Activated T-helper 1 cell treated with anti-CD3 and anti-CD28 coated beads, Interleukin-2, amount 50 U/mL, for 16 hours (primary cell): Measurements from ENCODE around the gene INPP5A.
"Not testable (repeated sequence)": the region's sequence is repeated elsewhere in the genome, so short reads cannot be mapped to it uniquely, and the experiment has no call there.

Experiments
- DNase-seq, 2 donors: peaks; one replicate each; pipeline ENCODE4 v3.0.0-alpha.2; 2020; ENCODE audit warnings: low read depth in 1 of 2, low spot score in 1 of 2

The INPP5A gene

GRCh38 chr10:132537684-132538001 is at the start of gene INPP5A:
INPP5A (plus strand) TSS chr10:132537787; CDS start chr10:132538097, 310 bp downstream.
- DNase-seq: no peak

GRCh38 chr10:132488231-132488821 is 49.3 kb upstream of the INPP5A start:
- no peak for DNase-seq

- DNase-seq: no peak
These were observed 48.4 kb upstream of the INPP5A start for GRCh38 chr10:132489053-132489703.

- DNase-seq: no peak
These were observed 47.7 kb upstream of the INPP5A start for GRCh38 chr10:132489704-132490534.

- not testable (repeated sequence) for DNase-seq
These were observed 46.1 kb upstream of the INPP5A start for GRCh38 chr10:132491534-132491933.

- DNase-seq: no peak
These were observed 45.1 kb upstream of the INPP5A start for GRCh38 chr10:132492323-132493025.

GRCh38 chr10:132493246-132493755 is 44.3 kb upstream of the INPP5A start:
- DNase-seq: no peak

- DNase-seq: no peak
These were observed 43.8 kb upstream of the INPP5A start for GRCh38 chr10:132493756-132494290.

- DNase-seq: no peak
These were observed 42.5 kb upstream of the INPP5A start for GRCh38 chr10:132494866-132495630.

- DNase-seq: no peak
These were observed 41.1 kb upstream of the INPP5A start for GRCh38 chr10:132496360-132497062.

GRCh38 chr10:132497063-132497680 is 40.4 kb upstream of the INPP5A start:
- no peak for DNase-seq

GRCh38 chr10:132497861-132498561 is 39.6 kb upstream of the INPP5A start:
- no peak for DNase-seq

- no peak for DNase-seq
These were observed 38.8 kb upstream of the INPP5A start for GRCh38 chr10:132498562-132499366.

- DNase-seq: no peak
These were observed 38.3 kb upstream of the INPP5A start for GRCh38 chr10:132499367-132499685.

- DNase-seq: no peak
These were observed 36.7 kb upstream of the INPP5A start for GRCh38 chr10:132500781-132501415.

GRCh38 chr10:132502544-132503300 is 34.9 kb upstream of the INPP5A start:
- no peak for DNase-seq
